BJ (cell line): ENCODE results near the gene CABP5. TPM values are rescaled to one million over a fixed set of nuclear protein-coding genes. Genes with fewer than 3 reads are reported as not detected.
A peak's percentile ranks its signal among the peaks of the same experiment; 100 is the strongest.

Source experiments
- CTCF ChIA-PET: fragments of 350-600 bp; formaldehyde crosslinking; extraction: SDS; loops from one replicate; lab custom pipeline; 2021; ENCODE audit warnings: antibody characterized with exemption, inconsistent platforms; lab: Yijun Ruan, JAX
- POLR2A ChIA-PET: fragments of 300-600 bp; sonication (Branson Sonifier 250); formaldehyde crosslinking; extraction: SDS; loops from one replicate; lab custom pipeline; 2021; ENCODE audit warnings: antibody characterized with exemption; lab: Charles Lee
- DNase-seq: peaks from one replicate; pipeline ENCODE4 v3.0.0-alpha.2; 2011; ENCODE audit warnings: low read depth
- H3K27me3 ChIP-seq: 2 replicates; pipeline ENCODE4 v1.6.0; 2011; ENCODE audit warnings: low read length; ENCODE audit not compliant: control insufficient read depth, insufficient read depth
- H3K36me3 ChIP-seq: 2 replicates; pipeline ENCODE4 v1.5.1; 2011; ENCODE audit warnings: low read length; ENCODE audit not compliant: control insufficient read depth, insufficient read depth
- H3K4me3 ChIP-seq: 2 replicates; pipeline ENCODE4 v1.5.1; 2011; ENCODE audit warnings: low read depth, mild to moderate bottlenecking, control low read depth, low read length
- polyA plus RNA-seq: library from polyadenylated mRNA; depleted of rRNA; stranded (reverse); fragments of >200 nt; gene quantifications from 2 replicates; pipeline ENCODE4 v1.2.3, GENCODE V29; 2011
- TF ChIP-seq, protein P1 (sequence below): IDR thresholded peaks from 2 replicates; pipeline ENCODE4 v1.5.1; 2011; ENCODE audit warnings: low read depth, mild to moderate bottlenecking, control low read depth, inconsistent platforms, low read length, moderate library complexity; ENCODE audit not compliant: insufficient read depth

Gene CABP5
- polyA plus RNA-seq, 1 experiment = not detected

GRCh38 chr19:48020686-48021085 is 23.2 kb downstream of the CABP5 start:
- Histone ChIP-seq H3K4me3 (no peak overlapping the region), H3K27me3 (peaks cover 1% of the 10 kb centered on the region), H3K36me3 (no peaks in the 10 kb centered on the region)
- CTCF ChIA-PET = no interaction called here
- DNase-seq = no peak
- TF ChIP-seq, protein P1, sequence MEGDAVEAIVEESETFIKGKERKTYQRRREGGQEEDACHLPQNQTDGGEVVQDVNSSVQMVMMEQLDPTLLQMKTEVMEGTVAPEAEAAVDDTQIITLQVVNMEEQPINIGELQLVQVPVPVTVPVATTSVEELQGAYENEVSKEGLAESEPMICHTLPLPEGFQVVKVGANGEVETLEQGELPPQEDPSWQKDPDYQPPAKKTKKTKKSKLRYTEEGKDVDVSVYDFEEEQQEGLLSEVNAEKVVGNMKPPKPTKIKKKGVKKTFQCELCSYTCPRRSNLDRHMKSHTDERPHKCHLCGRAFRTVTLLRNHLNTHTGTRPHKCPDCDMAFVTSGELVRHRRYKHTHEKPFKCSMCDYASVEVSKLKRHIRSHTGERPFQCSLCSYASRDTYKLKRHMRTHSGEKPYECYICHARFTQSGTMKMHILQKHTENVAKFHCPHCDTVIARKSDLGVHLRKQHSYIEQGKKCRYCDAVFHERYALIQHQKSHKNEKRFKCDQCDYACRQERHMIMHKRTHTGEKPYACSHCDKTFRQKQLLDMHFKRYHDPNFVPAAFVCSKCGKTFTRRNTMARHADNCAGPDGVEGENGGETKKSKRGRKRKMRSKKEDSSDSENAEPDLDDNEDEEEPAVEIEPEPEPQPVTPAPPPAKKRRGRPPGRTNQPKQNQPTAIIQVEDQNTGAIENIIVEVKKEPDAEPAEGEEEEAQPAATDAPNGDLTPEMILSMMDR = no peak
- POLR2A ChIA-PET = no interaction called here

- ChIA-PET POLR2A (no interaction called here), CTCF (no interaction called here)
- TF ChIP-seq, protein P1 = no peak
- Histone ChIP-seq H3K36me3 (no peaks in the 10 kb centered on the region), H3K4me3 (no peak overlapping the region), H3K27me3 (peaks cover 1% of the 10 kb centered on the region)
- DNase-seq = no peak
Measured at GRCh38 chr19:48010932-48011758, 32.7 kb downstream of the CABP5 start.

GRCh38 chr19:48006762-48007161 is 37.1 kb downstream of the CABP5 start:
- no peak for DNase-seq
- Histone ChIP-seq H3K27me3 (no peaks in the 10 kb centered on the region), H3K36me3 (no peaks in the 10 kb centered on the region), H3K4me3 (no peak overlapping the region)
- TF ChIP-seq, protein P1 = 0 out of 2 replicates have a peak, but pooled peaks have one; percentile 12
- CTCF ChIA-PET = no interaction called here
- POLR2A ChIA-PET = interaction anchor here (0.6 kb wide), 1 partner anchor 22 kb away, joined by 10 read pairs; no protein-coding TSS in a partner anchor

- ChIA-PET POLR2A (no interaction called here), CTCF (interaction anchor here (1.2 kb wide), 1 partner anchor 68 kb away, joined by 3 read pairs; no protein-coding TSS in a partner anchor)
- Histone ChIP-seq H3K36me3 (no peaks in the 10 kb centered on the region), H3K4me3 (no peak overlapping the region), H3K27me3 (no peaks in the 10 kb centered on the region)
- no peak for DNase-seq
- TF ChIP-seq, protein P1 = no peak
Measured at GRCh38 chr19:48004236-48004635, 39.6 kb downstream of the CABP5 start.

DNA sequence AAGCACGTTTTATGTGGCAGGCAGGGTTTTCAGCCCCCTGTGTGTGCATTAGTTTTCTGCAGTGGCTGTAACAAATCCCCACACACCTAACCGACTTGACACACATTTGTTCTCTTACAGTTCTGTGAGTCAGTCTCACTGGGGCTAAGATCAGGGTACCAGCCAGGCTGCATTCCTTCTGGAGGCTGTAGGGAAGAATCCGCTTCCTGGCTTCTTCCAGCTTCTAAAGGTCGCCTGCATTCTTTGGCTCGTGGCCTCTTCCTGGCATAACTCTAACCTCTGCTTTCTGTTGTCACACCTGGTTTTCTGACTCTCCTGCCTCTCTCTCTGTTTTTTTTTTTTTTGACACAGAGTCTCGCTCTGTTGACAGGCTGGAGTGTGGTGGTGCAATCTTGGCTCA is 43.0 kb downstream of the CABP5 start:
- TF ChIP-seq, protein P1 = no peak
- POLR2A ChIA-PET = no interaction called here
- H3K36me3 ChIP-seq = no peaks in the 10 kb centered on the region
- H3K27me3 ChIP-seq = no peaks in the 10 kb centered on the region
- CTCF ChIA-PET = no interaction called here
- no peak for DNase-seq
- H3K4me3 ChIP-seq = no peak overlapping the region
